ENCODE data around the gene YBX2.

DNA sequence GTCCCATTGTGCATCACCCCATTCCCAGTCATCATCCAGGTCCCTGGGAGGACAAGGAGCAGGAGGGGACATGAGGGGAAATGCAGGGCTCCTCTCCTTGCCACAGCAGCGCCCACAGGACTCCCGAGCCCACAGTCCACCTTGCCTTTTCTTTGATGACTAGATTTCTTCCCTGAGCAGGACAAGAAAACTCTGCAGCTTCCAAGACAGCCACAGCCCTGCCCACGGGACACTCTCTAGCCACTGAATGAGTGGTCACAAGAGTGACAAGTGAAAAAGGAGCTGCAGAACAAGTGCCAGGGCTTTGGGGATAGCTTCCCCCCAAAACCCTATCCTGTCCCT, 30.0 kb upstream of the YBX2 start:
- TF ChIP-seq POLR2A (IDR thresholded peaks at IDR 0.05; ENCODE audit: low read length) (no peak), GATA1 (IDR thresholded peaks at IDR 0.05; ENCODE audit: low read depth, low read length) (no peak)
